WTC11 (cell line): ENCODE measurements around the gene TEX35. TPM values are rescaled to one million over a fixed set of nuclear protein-coding genes. Genes with fewer than 3 reads are reported as not detected.

Experiments
- ATAC-seq: fragments of 200-7000 bp; cut with Tn5 transposase; 2 replicates; pipeline ENCODE4 v1.10.0; 2021; ENCODE audit warnings: mild to moderate bottlenecking, moderate library complexity
- CTCF ChIA-PET: fragments of 300-600 bp; sonication (Branson Sonifier 250); formaldehyde crosslinking; loops from one replicate; lab custom pipeline; 2021; ENCODE audit warnings: antibody characterized with exemption; lab: Charles Lee
- POLR2A ChIA-PET: fragments of 350-600 bp; sonication (Branson Sonifier 250); formaldehyde crosslinking; loops from one replicate; lab custom pipeline; 2021; ENCODE audit warnings: antibody characterized with exemption; lab: Charles Lee
- DNase-seq: peaks from one replicate; pipeline ENCODE4 v3.0.0; 2021; ENCODE audit warnings: low spot score
- H3K27ac Mint-ChIP-seq: 2 replicates; pipeline ENCODE4 v1.8.0; 2021; ENCODE audit warnings: mixed read lengths
- H3K27me3 Mint-ChIP-seq: 2 replicates; pipeline ENCODE4 v1.8.0; 2021; ENCODE audit warnings: low read depth, mild to moderate bottlenecking, moderate library complexity, mixed read lengths
- H3K36me3 Mint-ChIP-seq: 2 replicates; pipeline ENCODE4 v1.8.0; 2021; ENCODE audit warnings: mixed read lengths
- H3K4me1 Mint-ChIP-seq: 2 replicates; pipeline ENCODE4 v1.8.0; 2022; ENCODE audit warnings: mixed read lengths
- H3K4me3 Mint-ChIP-seq: 2 replicates; pipeline ENCODE4 v1.8.0; 2021; ENCODE audit warnings: mild to moderate bottlenecking, moderate library complexity, mixed read lengths
- H3K9me3 Mint-ChIP-seq: 2 replicates; pipeline ENCODE4 v1.8.0; 2021; ENCODE audit warnings: mixed read lengths
- ARID4B ChIP-seq: sonication (generic); formaldehyde crosslinking; IDR thresholded peaks from 2 replicates; pipeline ENCODE4 v1.8.0; 2023; ENCODE audit warnings: missing genetic modification reagents, mild to moderate bottlenecking, borderline replicate concordance
- E2F4 ChIP-seq: sonication (generic); formaldehyde crosslinking; IDR thresholded peaks from 2 replicates; pipeline ENCODE4 v1.8.1; 2022; ENCODE audit warnings: low read depth, mild to moderate bottlenecking, moderate library complexity, missing genetic modification reagents, borderline replicate concordance
- EMX1 ChIP-seq: fragments of 250-450 bp; sonication (Bioruptor Pico); IDR thresholded peaks from 2 replicates; pipeline ENCODE4 v1.8.0; 2021; ENCODE audit warnings: mild to moderate bottlenecking
- HMGXB4 ChIP-seq: sonication (generic); formaldehyde crosslinking; IDR thresholded peaks from 2 replicates; pipeline ENCODE4 v1.8.1; 2023; ENCODE audit warnings: mild to moderate bottlenecking, moderate library complexity, missing genetic modification reagents
- MXD4 ChIP-seq: fragments of 250-450 bp; sonication (Bioruptor Pico); IDR thresholded peaks from 2 replicates; pipeline ENCODE4 v1.8.0; 2021; ENCODE audit warnings: mild to moderate bottlenecking, moderate library complexity, borderline replicate concordance
- NR1H2 ChIP-seq: sonication (generic); formaldehyde crosslinking; IDR thresholded peaks from 2 replicates; pipeline ENCODE4 v1.9.0; 2021; ENCODE audit warnings: mild to moderate bottlenecking, moderate library complexity, missing genetic modification reagents
- SMAD3 ChIP-seq: sonication (generic); formaldehyde crosslinking; IDR thresholded peaks from 2 replicates; pipeline ENCODE4 v1.8.0; 2022; ENCODE audit warnings: missing genetic modification reagents, mild to moderate bottlenecking, borderline replicate concordance
- TCF7 ChIP-seq: sonication (generic); formaldehyde crosslinking; IDR thresholded peaks from 2 replicates; pipeline ENCODE4 v1.8.0; 2022; ENCODE audit warnings: mild to moderate bottlenecking, low read depth, missing genetic modification reagents, moderate library complexity
- ZBTB43 ChIP-seq: sonication (generic); formaldehyde crosslinking; IDR thresholded peaks from 2 replicates; pipeline ENCODE4 v1.8.1; 2023; ENCODE audit warnings: mild to moderate bottlenecking, missing genetic modification reagents
- ZNF138 ChIP-seq: sonication (generic); formaldehyde crosslinking; conservative IDR thresholded peaks from 2 replicates; pipeline ENCODE4 v1.8.1; 2022; ENCODE audit warnings: mild to moderate bottlenecking, moderate library complexity, missing genetic modification reagents
- ZNF219 ChIP-seq: sonication (generic); formaldehyde crosslinking; IDR thresholded peaks from 2 replicates; pipeline ENCODE4 v1.8.0; 2023; ENCODE audit warnings: missing genetic modification reagents, mild to moderate bottlenecking, borderline replicate concordance
- total RNA-seq: library from RNA; stranded (reverse); gene quantifications from 3 replicates; pipeline ENCODE4 v1.2.3, GENCODE V29; 2021
- TF ChIP-seq, protein P1 (sequence below): fragments of 200-600 bp; IDR thresholded peaks from 2 replicates; pipeline ENCODE4 v1.8.0; 2022; ENCODE audit warnings: antibody characterized with exemption

TEX35 gene
- total RNA-seq, 1 experiment from 2014 or later: not detected

DNA sequence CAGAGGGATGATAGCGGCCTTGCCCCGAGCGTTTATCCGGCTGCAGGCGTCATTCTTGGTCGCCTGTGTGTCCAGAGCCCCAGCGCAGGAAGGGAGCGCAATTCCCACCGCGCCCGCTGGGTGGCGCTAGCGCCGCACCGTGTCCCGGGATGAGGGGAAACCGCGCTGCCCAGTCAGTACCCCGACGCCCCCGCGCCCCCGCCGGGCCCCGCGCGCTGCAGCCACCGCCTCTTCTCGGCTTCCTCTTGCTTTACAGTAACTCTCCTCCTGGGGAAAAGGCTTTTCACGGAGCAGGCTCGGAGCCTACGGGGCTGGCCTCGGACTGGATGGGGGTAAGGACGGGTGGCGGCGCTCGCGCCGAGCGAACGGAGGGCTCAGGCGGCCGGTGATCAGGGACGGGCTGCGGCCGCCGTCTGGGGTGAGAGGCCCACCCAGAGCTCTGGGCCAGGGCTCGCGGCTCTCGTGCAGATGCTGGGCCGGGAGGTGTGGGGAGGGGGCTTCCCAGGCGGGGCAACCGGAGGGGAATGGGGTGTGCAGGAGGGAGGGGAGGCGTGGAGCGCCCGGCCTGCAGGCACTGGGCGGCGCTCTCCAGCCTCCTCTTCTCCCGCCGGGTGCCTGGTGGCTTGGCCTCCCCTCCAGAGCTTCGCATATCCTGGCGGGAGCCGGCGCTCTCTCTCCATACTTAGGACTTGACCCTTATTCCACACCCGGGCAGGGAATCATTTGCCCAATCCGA, 29.8 kb downstream of the TEX35 start (continued):
- TF ChIP-seq MXD4: no peak

DNA sequence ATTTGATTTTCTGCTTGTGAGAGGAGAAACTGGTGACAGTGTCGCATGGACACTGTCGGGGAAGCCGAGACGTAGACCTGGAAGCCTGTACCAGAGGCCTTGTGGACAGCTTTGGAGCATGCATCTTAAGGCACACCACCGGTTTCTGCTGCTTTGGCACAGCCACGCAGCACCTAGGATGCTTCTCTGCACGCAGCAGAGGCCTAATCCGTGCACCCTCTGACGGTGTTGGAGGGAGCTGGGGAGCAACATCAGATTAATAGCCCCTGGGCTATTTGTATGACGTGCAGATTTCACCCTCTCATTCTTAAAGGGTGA, 30.3 kb downstream of the TEX35 start:
- POLR2A ChIA-PET: interaction anchor here (1.8 kb wide), 1 partner anchor 183 kb away, joined by 10 read pairs; no protein-coding TSS in a partner anchor
- Mint-ChIP-seq H3K27me3 (no peaks in the 10 kb centered on the region), H3K36me3 (peaks cover 18% of the 10 kb centered on the region), H3K4me3 (peak overlapping the region; percentile 87), H3K9me3 (no peaks in the 10 kb centered on the region), H3K27ac (peak overlapping the region; percentile 85), H3K4me1 (peaks cover 23% of the 10 kb centered on the region)
- DNase-seq (peak; percentile 27), ATAC-seq (peak; percentile 16)
- TF ChIP-seq TCF7 (no peak), HMGXB4 (CRISPR knock-in tag) (no peak), ZBTB43 (CRISPR knock-in tag) (no peak)
- CTCF ChIA-PET: interaction anchor here (0.5 to 8.8 kb wide), 26 partner anchors 11 to 579 kb away, joined by 3 to 86 read pairs (median 4); partner anchors contain the start of gene RALGPS2

DNA sequence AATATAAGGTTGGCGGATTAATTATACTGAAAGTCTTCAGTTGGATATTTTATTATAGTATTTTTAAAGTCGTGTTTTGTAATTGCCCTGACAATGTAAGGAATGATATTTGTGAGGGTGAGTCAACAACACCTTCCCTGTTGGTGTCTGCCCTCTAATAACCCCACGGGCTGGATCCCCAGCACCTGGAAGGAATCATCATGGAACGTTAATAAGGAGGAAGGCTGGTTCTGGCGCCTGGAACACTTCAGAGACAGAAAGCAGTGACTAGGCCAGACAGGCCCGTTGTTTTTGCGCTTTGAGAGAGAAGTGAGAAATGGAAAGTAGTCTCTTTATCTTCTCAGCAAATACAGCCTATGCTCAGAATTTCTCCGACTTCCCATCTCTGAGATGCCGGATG, 31.6 kb downstream of the TEX35 start:
- ChIA-PET POLR2A (no interaction called here), CTCF (interaction anchor here (2.2 to 8.8 kb wide), 5 partner anchors 28 to 458 kb away, joined by 6 to 86 read pairs (median 33); no protein-coding TSS in a partner anchor)
- no peak overlapping the region for H3K27ac Mint-ChIP-seq
- H3K9me3 Mint-ChIP-seq: no peaks in the 10 kb centered on the region
- H3K27me3 Mint-ChIP-seq: no peaks in the 10 kb centered on the region
- ATAC-seq: no peak
- peak overlapping the region; percentile 31 for H3K4me3 Mint-ChIP-seq
- H3K4me1 Mint-ChIP-seq: peaks cover 23% of the 10 kb centered on the region
- peaks cover 18% of the 10 kb centered on the region for H3K36me3 Mint-ChIP-seq
- no peak for DNase-seq
- TF ChIP-seq ARID4B (CRISPR knock-in tag) (no peak), ZNF219 (CRISPR knock-in tag) (no peak), EMX1 (no peak), ZNF138 (CRISPR knock-in tag) (no peak), SMAD3 (CRISPR knock-in tag) (no peak), NR1H2 (CRISPR knock-in tag) (no peak), E2F4 (CRISPR knock-in tag) (no peak)
- TF ChIP-seq, protein P1, sequence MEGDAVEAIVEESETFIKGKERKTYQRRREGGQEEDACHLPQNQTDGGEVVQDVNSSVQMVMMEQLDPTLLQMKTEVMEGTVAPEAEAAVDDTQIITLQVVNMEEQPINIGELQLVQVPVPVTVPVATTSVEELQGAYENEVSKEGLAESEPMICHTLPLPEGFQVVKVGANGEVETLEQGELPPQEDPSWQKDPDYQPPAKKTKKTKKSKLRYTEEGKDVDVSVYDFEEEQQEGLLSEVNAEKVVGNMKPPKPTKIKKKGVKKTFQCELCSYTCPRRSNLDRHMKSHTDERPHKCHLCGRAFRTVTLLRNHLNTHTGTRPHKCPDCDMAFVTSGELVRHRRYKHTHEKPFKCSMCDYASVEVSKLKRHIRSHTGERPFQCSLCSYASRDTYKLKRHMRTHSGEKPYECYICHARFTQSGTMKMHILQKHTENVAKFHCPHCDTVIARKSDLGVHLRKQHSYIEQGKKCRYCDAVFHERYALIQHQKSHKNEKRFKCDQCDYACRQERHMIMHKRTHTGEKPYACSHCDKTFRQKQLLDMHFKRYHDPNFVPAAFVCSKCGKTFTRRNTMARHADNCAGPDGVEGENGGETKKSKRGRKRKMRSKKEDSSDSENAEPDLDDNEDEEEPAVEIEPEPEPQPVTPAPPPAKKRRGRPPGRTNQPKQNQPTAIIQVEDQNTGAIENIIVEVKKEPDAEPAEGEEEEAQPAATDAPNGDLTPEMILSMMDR: no peak
